DND-41 (cell line): ENCODE measurements around the gene LETM1.

Experiments
- ATAC-seq: fragments of 200-7000 bp; cut with Tn5 transposase; 3 replicates; pipeline ENCODE4 v1.9.1; 2021; ENCODE audit warnings: low read depth; ENCODE audit not compliant: insufficient read depth
- DNase-seq: peaks from one replicate; pipeline ENCODE4 v3.0.0-alpha.2; 2020
- H2AFZ ChIP-seq: 2 replicates; pipeline ENCODE4 v1.6.0; 2012; ENCODE audit warnings: low read depth, low read length
- H3K27ac ChIP-seq: 2 replicates; pipeline ENCODE4 v1.5.1; 2012; ENCODE audit warnings: low read length, inconsistent platforms
- H3K27me3 ChIP-seq: fragments of 200-600 bp; sonication (generic); 2 replicates; pipeline ENCODE4 v1.6.0; 2012; ENCODE audit warnings: low read length, mild to moderate bottlenecking, inconsistent platforms; ENCODE audit not compliant: insufficient read depth, poor library complexity
- H3K36me3 ChIP-seq: 2 replicates; pipeline ENCODE4 v1.5.1; 2012; ENCODE audit warnings: low read length, inconsistent platforms; ENCODE audit not compliant: insufficient read depth
- H3K4me1 ChIP-seq: 2 replicates; pipeline ENCODE4 v1.5.1; 2012; ENCODE audit warnings: mild to moderate bottlenecking, low read length; ENCODE audit not compliant: insufficient read depth
- H3K4me2 ChIP-seq: 2 replicates; pipeline ENCODE4 v1.6.0; 2012; ENCODE audit warnings: mild to moderate bottlenecking, moderate library complexity, low read length, inconsistent platforms; ENCODE audit not compliant: insufficient read depth
- H3K4me3 ChIP-seq, 2 experiments: fragments of 200-600 bp in 1 of 2; shearing (Covaris generic) in 1 of 2; 2 replicates each; pipeline ENCODE4 v1.5.1; 2012 to 2016; ENCODE audit warnings: inconsistent platforms in 2 of 2, low read length in 2 of 2, mild to moderate bottlenecking in 2 of 2, low read depth in 1 of 2, moderate library complexity in 1 of 2
- H3K79me2 ChIP-seq: 2 replicates; pipeline ENCODE4 v1.6.0; 2012; ENCODE audit warnings: low read length, inconsistent platforms; ENCODE audit not compliant: insufficient read depth
- H3K9ac ChIP-seq: 2 replicates; pipeline ENCODE4 v1.6.0; 2012; ENCODE audit warnings: low read depth, mild to moderate bottlenecking, inconsistent platforms, low read length, moderate library complexity
- H3K9me3 ChIP-seq: 2 replicates; pipeline ENCODE4 v1.5.1; 2012; ENCODE audit warnings: low read length, moderate library complexity, mild to moderate bottlenecking, inconsistent platforms; ENCODE audit not compliant: insufficient read depth, severe bottlenecking
- H4K20me1 ChIP-seq: 2 replicates; pipeline ENCODE4 v1.6.0; 2012; ENCODE audit warnings: low read length; ENCODE audit not compliant: insufficient read depth
- CTCF ChIP-seq: IDR thresholded peaks from 2 replicates; pipeline ENCODE4 v1.5.1; 2012; ENCODE audit warnings: borderline replicate concordance, low read length, moderate library complexity, mild to moderate bottlenecking; ENCODE audit not compliant: poor library complexity, severe bottlenecking; ENCODE audit errors: extremely low read depth
- EZH2 ChIP-seq: IDR thresholded peaks from 3 replicates; pipeline ENCODE4 v1.6.1; 2012; ENCODE audit warnings: borderline replicate concordance, low read depth, mild to moderate bottlenecking, moderate library complexity, low read length, inconsistent platforms; ENCODE audit not compliant: severe bottlenecking

The LETM1 gene

GRCh38 chr4:1821679-1822567, 34.0 kb downstream of the LETM1 start:
- H3K36me3 ChIP-seq = peaks cover 94% of the 10 kb centered on the region
- no peak for TF ChIP-seq CTCF
- H3K4me1 ChIP-seq = no peaks in the 10 kb centered on the region

GRCh38 chr4:1819816-1820215, 36.1 kb downstream of the LETM1 start:
- DNase-seq (no peak), ATAC-seq (no peak)
- no peak overlapping the region for H3K9ac ChIP-seq
- H3K9me3 ChIP-seq = no peaks in the 10 kb centered on the region
- no peaks in the 10 kb centered on the region for H4K20me1 ChIP-seq
- no peak for TF ChIP-seq CTCF
- no peak for TF ChIP-seq EZH2
- H3K4me3 ChIP-seq = no peak overlapping the region
- no peaks in the 10 kb centered on the region for H3K27me3 ChIP-seq
- no peak overlapping the region for H3K27ac ChIP-seq
- no peak overlapping the region for H2AFZ ChIP-seq
- no peak overlapping the region for H3K4me2 ChIP-seq
- H3K79me2 ChIP-seq = no peaks in the 10 kb centered on the region
- H3K4me1 ChIP-seq = no peaks in the 10 kb centered on the region
- H3K36me3 ChIP-seq = peaks cover 94% of the 10 kb centered on the region

More at GRCh38 chr4:1821679-1822567, 34.0 kb downstream of the LETM1 start:
- H3K27ac ChIP-seq = no peak overlapping the region
- H3K79me2 ChIP-seq = no peaks in the 10 kb centered on the region
- ATAC-seq (no peak), DNase-seq (no peak)
- H4K20me1 ChIP-seq = no peaks in the 10 kb centered on the region
- H3K4me3 ChIP-seq = no peak overlapping the region
- no peak overlapping the region for H2AFZ ChIP-seq
- no peak overlapping the region for H3K4me2 ChIP-seq
- H3K27me3 ChIP-seq = no peaks in the 10 kb centered on the region
- no peaks in the 10 kb centered on the region for H3K9me3 ChIP-seq
- H3K9ac ChIP-seq = no peak overlapping the region

GRCh38 chr4:1819284-1819683, 36.7 kb downstream of the LETM1 start:
- no peaks in the 10 kb centered on the region for H3K9me3 ChIP-seq
- H3K4me2 ChIP-seq = no peak overlapping the region
- no peak overlapping the region for H2AFZ ChIP-seq
- H3K36me3 ChIP-seq = peaks cover 94% of the 10 kb centered on the region
- TF ChIP-seq CTCF = no peak
- no peak for TF ChIP-seq EZH2
- no peak for DNase-seq
- H3K27ac ChIP-seq = no peak overlapping the region
- no peaks in the 10 kb centered on the region for H3K27me3 ChIP-seq
- no peak for ATAC-seq
- H3K4me3 ChIP-seq = no peak overlapping the region
- H3K79me2 ChIP-seq = no peaks in the 10 kb centered on the region
- H3K4me1 ChIP-seq = no peaks in the 10 kb centered on the region
- no peaks in the 10 kb centered on the region for H4K20me1 ChIP-seq
- H3K9ac ChIP-seq = no peak overlapping the region
